ENCODE results near the gene CDH11.

- TF ChIP-seq EZH2phosphoT487 (IDR thresholded peaks at IDR 0.05; ENCODE audit: borderline replicate concordance, low read depth, low read length) (no peak), CTCF (conservative IDR thresholded peaks at IDR 0.05; ENCODE audit: low read length) (no peak)
These were observed 3.5 kb upstream of the CDH11 start for GRCh38 chr16:65125322-65125721.

Data from OCI-LY7 (cell line).